HL-60/S4 treated with retinoic acid at 250 ng/mL for 4 days and 3 days (cell line): ENCODE results near the gene ZYG11A.

Experiments
- in situ Hi-C: fragments of 300-500 bp; cut with MboI; formaldehyde crosslinking; loops from 2 replicates; pipeline ENCODE4 v1.7.0; 2022; ENCODE audit warnings: low sequenced_read_pairs

ZYG11A gene

GRCh38 chr1:52917156-52917555 is 74.6 kb downstream of the ZYG11A start:
- in situ Hi-C loops = no loop called here

GRCh38 chr1:52917581-52917980 is 75.0 kb downstream of the ZYG11A start:
- in situ Hi-C loops = no loop called here

GRCh38 chr1:52918201-52918600 is 75.6 kb downstream of the ZYG11A start:
- in situ Hi-C loops = no loop called here

GRCh38 chr1:52919051-52919722 is 76.6 kb downstream of the ZYG11A start:
- in situ Hi-C loops = no loop called here

GRCh38 chr1:52919723-52920483 is 77.3 kb downstream of the ZYG11A start:
- in situ Hi-C loops = no loop called here

GRCh38 chr1:52920791-52921291 is 78.3 kb downstream of the ZYG11A start:
- in situ Hi-C loops = no loop called here

GRCh38 chr1:52925571-52926005 is 83.0 kb downstream of the ZYG11A start:
- in situ Hi-C loops = no loop called here

- in situ Hi-C loops = no loop called here
Measured at GRCh38 chr1:52926864-52927211, 84.3 kb downstream of the ZYG11A start.

- in situ Hi-C loops = no loop called here
Measured at GRCh38 chr1:52927212-52928014, 84.9 kb downstream of the ZYG11A start, which contains the start of gene SCP2. Gene SCP2, plus strand, starts transcription at chr1:52927276. Its CDS starts 121 bp downstream, at chr1:52927397.

GRCh38 chr1:52928015-52928404 is 85.5 kb downstream of the ZYG11A start:
- in situ Hi-C loops = no loop called here

GRCh38 chr1:52929019-52929418 is 86.5 kb downstream of the ZYG11A start:
- in situ Hi-C loops = no loop called here

GRCh38 chr1:52937433-52938182 is 95.0 kb downstream of the ZYG11A start:
- in situ Hi-C loops = no loop called here

GRCh38 chr1:52938183-52938451 is 95.6 kb downstream of the ZYG11A start:
- in situ Hi-C loops = no loop called here

GRCh38 chr1:52943876-52944416 is 101.4 kb downstream of the ZYG11A start:
- in situ Hi-C loops = no loop called here

GRCh38 chr1:52944566-52944965 is 102.0 kb downstream of the ZYG11A start:
- in situ Hi-C loops = no loop called here
